Right lobe of liver (tissue), 4 donors: ENCODE measurements around the gene BBX.

Experiments used
- POLR2A ChIP-seq: fragments of 450-650 bp; IDR thresholded peaks from one replicate; pipeline ENCODE4 v1.6.1; 2017; ENCODE audit warnings: antibody characterized with exemption, mild to moderate bottlenecking
- TF ChIP-seq, protein P1 (sequence below), 4 donors: fragments of 200-600 bp in 3 of 4; fragments of 450-650 bp in 1 of 4; IDR thresholded peaks; one replicate each; pipeline versions ENCODE4 v1.5.1 to v1.8.0; 2016 to 2022; ENCODE audit warnings: antibody characterized with exemption in 4 of 4, mild to moderate bottlenecking in 2 of 4
- donor health status: DM: no; HTN: no; CAD: no.
- donor health status: DM: no; HTN: no; CAD: no.
- donor health status: DM: no; HTN: yes; CAD: no.

DNA sequence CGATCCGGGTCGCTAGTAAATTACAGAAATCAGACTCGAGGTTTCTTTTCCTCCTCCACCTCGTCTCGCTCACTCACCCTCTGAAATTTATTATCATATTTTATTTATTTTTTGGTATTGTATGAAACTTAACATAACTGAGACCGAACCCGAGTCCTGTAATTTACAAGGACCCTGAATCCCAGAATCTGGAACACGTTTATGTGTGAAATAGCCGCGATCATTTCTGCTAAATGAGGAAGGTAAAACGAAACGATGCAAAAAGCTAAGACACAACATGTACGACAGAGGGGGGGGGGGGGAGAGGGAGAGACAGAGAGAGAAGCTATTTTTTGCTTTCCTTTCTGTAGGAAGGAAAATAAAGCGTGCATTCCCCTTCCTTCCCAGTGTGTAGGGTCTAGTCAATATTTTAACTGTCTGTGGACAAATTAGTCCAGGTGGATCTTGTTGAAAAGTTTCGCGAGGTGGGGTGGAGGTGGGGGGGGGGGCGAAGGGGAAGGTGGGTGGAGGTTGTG, 1.6 kb downstream of the BBX start:
- TF ChIP-seq, protein P1, sequence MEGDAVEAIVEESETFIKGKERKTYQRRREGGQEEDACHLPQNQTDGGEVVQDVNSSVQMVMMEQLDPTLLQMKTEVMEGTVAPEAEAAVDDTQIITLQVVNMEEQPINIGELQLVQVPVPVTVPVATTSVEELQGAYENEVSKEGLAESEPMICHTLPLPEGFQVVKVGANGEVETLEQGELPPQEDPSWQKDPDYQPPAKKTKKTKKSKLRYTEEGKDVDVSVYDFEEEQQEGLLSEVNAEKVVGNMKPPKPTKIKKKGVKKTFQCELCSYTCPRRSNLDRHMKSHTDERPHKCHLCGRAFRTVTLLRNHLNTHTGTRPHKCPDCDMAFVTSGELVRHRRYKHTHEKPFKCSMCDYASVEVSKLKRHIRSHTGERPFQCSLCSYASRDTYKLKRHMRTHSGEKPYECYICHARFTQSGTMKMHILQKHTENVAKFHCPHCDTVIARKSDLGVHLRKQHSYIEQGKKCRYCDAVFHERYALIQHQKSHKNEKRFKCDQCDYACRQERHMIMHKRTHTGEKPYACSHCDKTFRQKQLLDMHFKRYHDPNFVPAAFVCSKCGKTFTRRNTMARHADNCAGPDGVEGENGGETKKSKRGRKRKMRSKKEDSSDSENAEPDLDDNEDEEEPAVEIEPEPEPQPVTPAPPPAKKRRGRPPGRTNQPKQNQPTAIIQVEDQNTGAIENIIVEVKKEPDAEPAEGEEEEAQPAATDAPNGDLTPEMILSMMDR (IDR thresholded peaks at IDR 0.05): no peak
- TF ChIP-seq POLR2A: no peak
